NCI-H2107 treated with DMSO at 0.1 percent for 48 hours (cell line): Measurements from ENCODE around the gene CFAP43.
"Not testable (repeated sequence)": the region's sequence is repeated elsewhere in the genome, so short reads cannot be mapped to it uniquely, and the experiment has no call there.

Experiments used
- DNase-seq: peaks from one replicate; lab custom pipeline; 2025; ENCODE audit not compliant: unreplicated experiment; lab: John Stamatoyannopoulos, UW

Gene CFAP43

GRCh38 chr10:104256335-104256961, 24.3 kb upstream of the CFAP43 start:
- no peak for DNase-seq

- DNase-seq, result no peak
Measured at GRCh38 chr10:104255311-104255981, 23.3 kb upstream of the CFAP43 start.

- DNase-seq, result no peak
Measured at GRCh38 chr10:104254493-104255310, 22.5 kb upstream of the CFAP43 start, which contains the start of gene GSTO1. TSS of gene GSTO1 (plus strand) at chr10:104254892. CDS start at chr10:104254929, 37 bp downstream.

GRCh38 chr10:104253606-104254410, 21.6 kb upstream of the CFAP43 start:
- DNase-seq, result no peak

GRCh38 chr10:104253106-104253505, 20.9 kb upstream of the CFAP43 start:
- DNase-seq, result no peak

- DNase-seq, result no peak
Measured at GRCh38 chr10:104252368-104252767, 20.2 kb upstream of the CFAP43 start.

GRCh38 chr10:104251443-104251842, 19.3 kb upstream of the CFAP43 start:
- no peak for DNase-seq

GRCh38 chr10:104250371-104250770, 18.2 kb upstream of the CFAP43 start:
- DNase-seq, result peak; percentile 12

- DNase-seq, result not testable (repeated sequence)
Measured at GRCh38 chr10:104248931-104249330, 16.8 kb upstream of the CFAP43 start.

GRCh38 chr10:104247513-104248146, 15.5 kb upstream of the CFAP43 start:
- DNase-seq, result no peak

- no peak for DNase-seq
Measured at GRCh38 chr10:104246976-104247375, 14.8 kb upstream of the CFAP43 start.

GRCh38 chr10:104245066-104245632, 13.0 kb upstream of the CFAP43 start:
- no peak for DNase-seq

GRCh38 chr10:104243512-104243911, 11.3 kb upstream of the CFAP43 start:
- no peak for DNase-seq

- not testable (repeated sequence) for DNase-seq
Measured at GRCh38 chr10:104243009-104243408, 10.8 kb upstream of the CFAP43 start.

- no peak for DNase-seq
Measured at GRCh38 chr10:104242545-104242944, 10.4 kb upstream of the CFAP43 start.

GRCh38 chr10:104240078-104240477, 7.9 kb upstream of the CFAP43 start:
- DNase-seq, result no peak

- DNase-seq, result no peak
Measured at GRCh38 chr10:104235801-104236200, 3.6 kb upstream of the CFAP43 start.

GRCh38 chr10:104234934-104235333, 2.8 kb upstream of the CFAP43 start:
- DNase-seq, result no peak

GRCh38 chr10:104233817-104234216, 1.7 kb upstream of the CFAP43 start:
- DNase-seq, result no peak

GRCh38 chr10:104232613-104233102, 494 bp upstream of the CFAP43 start:
- DNase-seq, result no peak
